Measurements from ENCODE around the gene ATXN1.

GRCh38 chr6:16730738-16731477 is 30.4 kb downstream of the ATXN1 start:
- no peak for TF ChIP-seq CTCF (IDR thresholded peaks at IDR 0.05)
- TF ChIP-seq EP300 (IDR thresholded peaks at IDR 0.05): no peak
